SU-DHL-6 (cell line): ENCODE measurements around the gene ARID3C.
A peak's percentile ranks its signal among the peaks of the same experiment; 100 is the strongest.

Experiments
- H2AFZ ChIP-seq: fragments of 200-600 bp; sonication (generic); 2 replicates; pipeline ENCODE4 v1.6.1; 2014; ENCODE audit warnings: low read depth, mild to moderate bottlenecking, moderate library complexity, mixed read lengths, antibody characterized with exemption, low read length; ENCODE audit not compliant: severe bottlenecking
- H3F3A ChIP-seq: fragments of 200-600 bp; shearing (Covaris generic); 2 replicates; pipeline ENCODE4 v1.6.0; 2016; ENCODE audit warnings: antibody characterized with exemption, mild to moderate bottlenecking; ENCODE audit not compliant: insufficient read depth
- H3K27ac ChIP-seq: fragments of 200-600 bp; sonication (generic); 2 replicates; pipeline ENCODE4 v1.5.1; 2016; ENCODE audit warnings: low read depth, mild to moderate bottlenecking, low read length, moderate library complexity, mixed read lengths
- H3K27me3 ChIP-seq: fragments of 200-600 bp; sonication (generic), shearing (Covaris generic); 2 replicates; pipeline ENCODE4 v1.6.0; 2014; ENCODE audit warnings: mild to moderate bottlenecking, low read length
- H3K36me3 ChIP-seq: fragments of 200-600 bp; sonication (generic); 2 replicates; pipeline ENCODE4 v1.6.1; 2014; ENCODE audit warnings: mild to moderate bottlenecking, low read length, mixed read lengths
- H3K4me2 ChIP-seq: fragments of 300-600, 200-600 bp; shearing (Covaris generic), sonication (generic); 2 replicates; pipeline ENCODE4 v1.6.0; 2014; ENCODE audit warnings: low read length, low read depth, mild to moderate bottlenecking; ENCODE audit not compliant: poor library complexity, severe bottlenecking
- H3K4me3 ChIP-seq: fragments of 200-600 bp; sonication (generic); 2 replicates; pipeline ENCODE4 v1.5.1; 2014; ENCODE audit warnings: antibody characterized with exemption, low read length, mild to moderate bottlenecking, mixed read lengths; ENCODE audit not compliant: insufficient read depth, poor library complexity, severe bottlenecking
- H3K79me2 ChIP-seq: fragments of 200-600 bp; sonication (generic); 2 replicates; pipeline ENCODE4 v1.6.1; 2014; ENCODE audit warnings: mild to moderate bottlenecking, low read length, moderate library complexity; ENCODE audit not compliant: insufficient read depth
- H3K9ac ChIP-seq: fragments of 200-600 bp; sonication (generic); 2 replicates; pipeline ENCODE4 v1.7.0; 2014; ENCODE audit warnings: mild to moderate bottlenecking, low read length
- H3K9me2 ChIP-seq: fragments of 200-600 bp; sonication (generic); replicated peaks from 2 replicates; pipeline ENCODE4 v1.6.1; 2014; ENCODE audit warnings: low read length; ENCODE audit not compliant: insufficient read depth
- H3K9me3 ChIP-seq: fragments of 200-600 bp; sonication (generic); 2 replicates; pipeline ENCODE4 v1.6.1; 2014; ENCODE audit warnings: low read length, mixed read lengths; ENCODE audit not compliant: insufficient read depth
- H4K20me1 ChIP-seq: fragments of 200-600 bp; sonication (generic); 2 replicates; pipeline ENCODE4 v1.6.1; 2014; ENCODE audit warnings: low read depth, mild to moderate bottlenecking, antibody characterized with exemption, low read length, moderate library complexity, mixed read lengths
- EZH2phosphoT487 ChIP-seq: fragments of 200-600 bp; sonication (generic), shearing (Covaris generic); conservative IDR thresholded peaks from 2 replicates; pipeline ENCODE4 v1.6.1; 2018; ENCODE audit warnings: mild to moderate bottlenecking, antibody characterized with exemption, low read length, moderate library complexity, mixed read lengths
- TF ChIP-seq, protein P1 (sequence below): fragments of 200-600 bp; sonication (generic); IDR thresholded peaks from one replicate; pipeline ENCODE4 v1.5.1; 2017; ENCODE audit warnings: antibody characterized with exemption, mild to moderate bottlenecking, low read length, moderate library complexity; ENCODE audit not compliant: insufficient read depth, poor library complexity, severe bottlenecking

The ARID3C gene

GRCh38 chr9:34637356-34638137 is 8.7 kb upstream of the ARID3C start, which contains the start of gene SIGMAR1:
Gene SIGMAR1, minus strand, starts transcription at chr9:34637787. Its CDS starts 90 bp downstream, at chr9:34637697.
- H3K36me3 ChIP-seq = 0 out of 2 replicates have a peak, but pooled peaks cover 5% of the 10 kb centered on the region
- no peaks in the 10 kb centered on the region for H4K20me1 ChIP-seq
- peak within 1 kb of the TSS; percentile 53 for H3K27ac ChIP-seq
- peaks cover 26% of the 10 kb centered on the region for H3K79me2 ChIP-seq
- H3K4me3 ChIP-seq = peak within 1 kb of the TSS; percentile 68
- H3K9me3 ChIP-seq = no peaks in the 10 kb centered on the region
- no peaks in the 10 kb centered on the region for H3K9me2 ChIP-seq
- peaks cover 21% of the 10 kb centered on the region for H3F3A ChIP-seq
- H3K4me2 ChIP-seq = peak within 1 kb of the TSS; percentile 65
- peak within 1 kb of the TSS; percentile 84 for H3K9ac ChIP-seq
- no peaks in the 10 kb centered on the region for H3K27me3 ChIP-seq
- peak within 1 kb of the TSS; percentile 60 for H2AFZ ChIP-seq
- TF ChIP-seq EZH2phosphoT487 = no peak
- TF ChIP-seq, protein P1, sequence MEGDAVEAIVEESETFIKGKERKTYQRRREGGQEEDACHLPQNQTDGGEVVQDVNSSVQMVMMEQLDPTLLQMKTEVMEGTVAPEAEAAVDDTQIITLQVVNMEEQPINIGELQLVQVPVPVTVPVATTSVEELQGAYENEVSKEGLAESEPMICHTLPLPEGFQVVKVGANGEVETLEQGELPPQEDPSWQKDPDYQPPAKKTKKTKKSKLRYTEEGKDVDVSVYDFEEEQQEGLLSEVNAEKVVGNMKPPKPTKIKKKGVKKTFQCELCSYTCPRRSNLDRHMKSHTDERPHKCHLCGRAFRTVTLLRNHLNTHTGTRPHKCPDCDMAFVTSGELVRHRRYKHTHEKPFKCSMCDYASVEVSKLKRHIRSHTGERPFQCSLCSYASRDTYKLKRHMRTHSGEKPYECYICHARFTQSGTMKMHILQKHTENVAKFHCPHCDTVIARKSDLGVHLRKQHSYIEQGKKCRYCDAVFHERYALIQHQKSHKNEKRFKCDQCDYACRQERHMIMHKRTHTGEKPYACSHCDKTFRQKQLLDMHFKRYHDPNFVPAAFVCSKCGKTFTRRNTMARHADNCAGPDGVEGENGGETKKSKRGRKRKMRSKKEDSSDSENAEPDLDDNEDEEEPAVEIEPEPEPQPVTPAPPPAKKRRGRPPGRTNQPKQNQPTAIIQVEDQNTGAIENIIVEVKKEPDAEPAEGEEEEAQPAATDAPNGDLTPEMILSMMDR = no peak

DNA sequence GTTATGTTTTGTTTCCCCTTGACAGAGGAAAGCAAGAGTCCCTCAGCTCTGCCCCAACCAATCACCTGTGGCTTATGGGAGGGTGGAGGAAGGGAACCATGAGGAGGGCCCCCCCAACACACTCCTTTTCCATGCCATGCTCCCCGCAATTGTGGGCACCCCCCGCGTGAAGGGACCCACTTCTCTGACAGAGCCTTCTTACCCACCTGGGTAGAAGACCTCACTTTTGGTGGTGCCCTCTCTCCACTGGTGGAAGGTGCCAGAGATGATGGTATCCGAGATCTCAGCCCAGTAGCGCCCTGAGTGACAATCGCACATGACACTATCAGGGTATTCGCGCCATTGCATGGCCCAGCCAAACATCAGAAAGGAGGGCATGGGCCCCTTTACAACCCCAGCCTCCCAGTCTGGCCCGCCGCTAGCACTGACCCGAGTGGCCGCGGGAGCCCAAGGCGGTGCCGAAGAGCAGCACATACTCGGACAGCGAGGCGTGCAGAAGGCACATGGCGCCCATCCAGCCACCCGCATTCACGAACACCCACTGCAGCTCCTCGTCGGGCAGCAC is 8.0 kb upstream of the ARID3C start:
- Histone ChIP-seq H4K20me1 (no peaks in the 10 kb centered on the region), H3K9me2 (no peaks in the 10 kb centered on the region), H3K36me3 (0 out of 2 replicates have a peak, but pooled peaks cover 5% of the 10 kb centered on the region), H3K9me3 (no peaks in the 10 kb centered on the region), H2AFZ (peak overlapping the region; percentile 60), H3K27ac (peak overlapping the region; percentile 53), H3K79me2 (peaks cover 26% of the 10 kb centered on the region), H3K4me2 (peak overlapping the region; percentile 65), H3K4me3 (peak overlapping the region; percentile 68), H3K9ac (peak overlapping the region; percentile 84), H3F3A (peaks cover 23% of the 10 kb centered on the region), H3K27me3 (no peaks in the 10 kb centered on the region)
- no peak for TF ChIP-seq EZH2phosphoT487
- TF ChIP-seq, protein P1 = no peak

DNA sequence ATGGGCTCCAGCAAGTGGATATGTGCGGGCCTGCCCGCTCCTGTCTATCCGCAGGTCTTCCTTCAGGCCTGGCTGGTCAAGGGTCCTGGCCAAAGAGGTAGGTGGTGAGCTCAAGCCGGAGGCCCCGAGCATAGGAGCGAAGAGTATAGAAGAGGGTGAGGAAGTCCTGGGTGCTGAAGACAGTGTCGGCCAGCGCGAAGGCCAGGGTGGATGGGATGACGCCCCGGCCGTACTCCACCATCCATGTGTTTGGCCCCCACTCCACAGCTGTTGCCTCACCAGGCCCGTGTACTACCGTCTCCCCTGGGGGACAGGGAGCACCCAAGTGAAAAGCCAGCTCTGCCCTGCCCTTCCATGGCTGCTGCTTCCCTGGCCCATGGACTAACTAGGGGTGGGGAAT is 6.7 kb upstream of the ARID3C start:
- Histone ChIP-seq H4K20me1 (no peaks in the 10 kb centered on the region), H3K4me2 (peak overlapping the region; percentile 65), H3K36me3 (0 out of 2 replicates have a peak, but pooled peaks cover 5% of the 10 kb centered on the region)

More for the DNA sequence above, 6.7 kb upstream of the ARID3C start:
- Histone ChIP-seq H3K4me3 (peak overlapping the region; percentile 21), H3K9ac (0 out of 2 replicates have a peak overlapping the region, but pooled peaks have one; percentile 10), H3K9me3 (no peaks in the 10 kb centered on the region), H3F3A (peaks cover 27% of the 10 kb centered on the region), H2AFZ (no peak overlapping the region), H3K79me2 (peaks cover 26% of the 10 kb centered on the region), H3K9me2 (no peaks in the 10 kb centered on the region), H3K27ac (no peak overlapping the region), H3K27me3 (no peaks in the 10 kb centered on the region)
- no peak for TF ChIP-seq EZH2phosphoT487
- TF ChIP-seq, protein P1 = no peak
